ENCODE data around the gene POLR1E. TPM values are rescaled to one million over a fixed set of nuclear protein-coding genes. Genes with fewer than 3 reads are reported as not detected.

Gene POLR1E
- total and polyA plus RNA-seq, 8 donors = 5.5 to 26.4 (median 18.6) TPM

- no peak for TF ChIP-seq POLR2AphosphoS5 (IDR thresholded peaks at IDR 0.05)
- no peak for TF ChIP-seq POLR2A (IDR thresholded peaks at IDR 0.05)
- TF ChIP-seq CTCF (IDR thresholded peaks at IDR 0.05) = no peak
- no peak for TF ChIP-seq EP300 (IDR thresholded peaks at IDR 0.05)
- Histone ChIP-seq H3K36me3 (peaks cover 0 to 29% (median 16%) of the 10 kb centered on the region in 4 donors), H3K4me1 (peaks cover 0 to 11% (median 7%) of the 10 kb centered on the region in 4 donors), H3K9me3 (no peaks in the 10 kb centered on the region), H3K27ac (no peak overlapping the region), H3K4me3 (no peak overlapping the region), H3K27me3 (no peaks in the 10 kb centered on the region)
- WGBS, 5 donors = 89 to 100% (median 98%) methylated on average over 1 of the region's 1 CpG
- intact Hi-C loops (cut with DNase I; ENCODE audit: low total_unique reads) = no loop called here
- DNase-seq = no peak
Observed at GRCh38 chr9:37543468-37543867, 57.7 kb downstream of the POLR1E start.

GRCh38 chr9:37547328-37547878, 61.7 kb downstream of the POLR1E start:
- Histone ChIP-seq H3K9me3 (no peaks in the 10 kb centered on the region), H3K27me3 (no peaks in the 10 kb centered on the region), H3K36me3 (no peaks in the 10 kb centered on the region), H3K27ac (no peak overlapping the region), H3K4me3 (no peak overlapping the region), H3K4me1 (no peaks in the 10 kb centered on the region)
- intact Hi-C loops (cut with DNase I; ENCODE audit: low total_unique reads) = no loop called here
- WGBS, 5 donors = 87 to 96% (median 96%) methylated on average over 5 of the region's 5 CpGs
- TF ChIP-seq EP300 (IDR thresholded peaks at IDR 0.05) (no peak), POLR2AphosphoS5 (IDR thresholded peaks at IDR 0.05) (no peak), CTCF (IDR thresholded peaks at IDR 0.05) (no peak), POLR2A (IDR thresholded peaks at IDR 0.05) (no peak)
- no peak for DNase-seq

- no peak overlapping the region for H3K27ac ChIP-seq
- H3K27me3 ChIP-seq = no peaks in the 10 kb centered on the region
- intact Hi-C loops (cut with DNase I; ENCODE audit: low total_unique reads) = no loop called here
- TF ChIP-seq EP300 (IDR thresholded peaks at IDR 0.05) (no peak), POLR2A (IDR thresholded peaks at IDR 0.05) (no peak), CTCF (IDR thresholded peaks at IDR 0.05) (no peak), POLR2AphosphoS5 (IDR thresholded peaks at IDR 0.05) (no peak)
- H3K9me3 ChIP-seq = no peaks in the 10 kb centered on the region
- H3K4me1 ChIP-seq = no peaks in the 10 kb centered on the region
- no peaks in the 10 kb centered on the region for H3K36me3 ChIP-seq
- no peak overlapping the region for H3K4me3 ChIP-seq
- DNase-seq = no peak
Observed at GRCh38 chr9:37549527-37549926, 63.8 kb downstream of the POLR1E start.

DNA sequence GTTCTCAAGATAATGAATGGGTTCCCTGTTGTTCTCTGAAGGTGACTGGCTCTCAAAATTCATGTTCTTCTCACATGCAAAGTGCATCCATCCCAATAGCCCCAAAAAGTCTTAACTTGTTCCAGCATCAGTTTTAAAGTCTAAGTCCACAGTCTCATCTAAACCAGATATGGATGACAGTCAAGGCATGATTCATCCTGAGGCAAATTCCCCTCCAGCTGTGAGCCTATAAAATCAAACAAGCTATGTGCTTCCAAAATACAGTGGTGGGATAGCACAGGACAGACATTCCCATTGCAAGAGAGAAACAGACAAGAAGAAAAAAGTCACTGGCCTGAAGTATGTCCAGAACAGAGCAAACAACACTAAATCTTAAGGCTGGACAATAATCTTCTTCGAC, 65.0 kb downstream of the POLR1E start:
- H3K36me3 ChIP-seq = no peaks in the 10 kb centered on the region
- H3K27me3 ChIP-seq = no peaks in the 10 kb centered on the region
- no peak for TF ChIP-seq EP300 (IDR thresholded peaks at IDR 0.05)
- TF ChIP-seq POLR2AphosphoS5 (IDR thresholded peaks at IDR 0.05) = no peak
- no peak for TF ChIP-seq POLR2A (IDR thresholded peaks at IDR 0.05)
- TF ChIP-seq CTCF (IDR thresholded peaks at IDR 0.05) = no peak
- intact Hi-C loops (cut with DNase I; ENCODE audit: low total_unique reads) = no loop called here
- 56 to 80% (median 72%) methylated on average over 1 of the region's 1 CpG for WGBS, 5 donors
- H3K27ac ChIP-seq = no peak overlapping the region
- H3K9me3 ChIP-seq = no peaks in the 10 kb centered on the region
- no peak for DNase-seq
- no peaks in the 10 kb centered on the region for H3K4me1 ChIP-seq
- no peak overlapping the region for H3K4me3 ChIP-seq

Measured in stomach (tissue), 9 donors.